Stimulated activated CD8-positive, alpha-beta memory T cell treated with anti-CD3 and anti-CD28 coated beads, Interleukin-4, amount 100 ng/mL, for 48 hours (primary cell): Measurements from ENCODE around the gene KAZN.

Experiments
- DNase-seq: peaks from one replicate; pipeline ENCODE4 v3.0.0-alpha.2; 2020

The KAZN gene

DNA sequence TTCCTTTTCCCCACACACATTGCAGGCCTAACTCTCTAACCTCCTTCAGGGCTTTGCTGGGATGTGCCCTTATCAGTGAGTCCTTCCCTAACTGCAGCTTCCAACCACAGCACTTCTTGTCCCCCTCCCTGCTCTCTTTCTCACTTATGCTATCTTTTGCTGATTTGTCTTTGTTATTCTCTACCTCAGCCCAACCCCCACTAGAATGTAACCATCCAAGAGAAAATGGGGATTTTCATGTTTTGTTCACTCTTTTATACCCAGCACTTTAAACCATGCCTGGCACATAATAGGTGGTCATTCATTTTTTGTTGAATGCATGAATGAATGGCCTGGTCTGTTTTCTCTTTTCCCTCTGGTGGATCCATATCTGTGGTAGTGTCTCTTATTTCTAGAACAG lies 243.5 kb downstream of the KAZN start:
- DNase-seq: no peak

DNA sequence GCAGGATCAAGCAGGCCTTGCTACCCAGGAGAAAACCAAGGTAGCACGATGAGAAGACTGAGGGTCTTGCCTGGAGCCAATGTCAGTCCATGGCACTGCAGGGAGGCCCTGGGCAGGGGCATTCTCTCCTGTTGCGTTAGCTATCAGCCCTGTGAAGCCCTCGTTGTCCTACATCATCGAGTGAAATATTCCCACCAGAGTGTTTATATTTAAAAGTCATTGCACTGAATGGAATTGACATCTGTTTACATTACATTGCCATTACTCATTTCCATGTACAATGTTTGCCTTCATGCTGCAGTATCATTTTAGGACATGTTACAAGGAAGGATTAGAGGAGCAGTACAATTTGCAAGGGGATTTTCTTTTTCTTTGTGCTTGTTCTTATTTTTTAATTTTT lies 243.9 kb downstream of the KAZN start:
- no peak for DNase-seq

DNA sequence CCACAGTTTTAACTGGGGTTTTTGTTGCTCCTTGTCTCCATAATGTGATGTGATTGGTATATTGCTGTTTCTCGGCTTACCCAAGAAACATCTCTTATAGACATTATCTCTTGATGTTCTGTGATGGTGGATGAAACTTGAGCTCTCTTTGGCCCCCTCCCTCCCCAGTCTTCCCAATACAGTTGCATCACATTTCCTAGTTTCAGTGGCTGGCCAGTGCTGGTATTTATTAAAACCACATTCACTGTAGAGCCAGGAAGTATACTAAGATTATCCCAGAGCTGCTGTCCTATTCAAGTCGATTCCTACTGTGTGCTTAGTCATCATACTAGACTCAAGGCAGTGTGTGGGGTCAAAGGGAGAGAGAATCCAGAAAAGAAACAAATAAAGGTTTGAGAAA lies 244.4 kb downstream of the KAZN start:
- no peak for DNase-seq

DNA sequence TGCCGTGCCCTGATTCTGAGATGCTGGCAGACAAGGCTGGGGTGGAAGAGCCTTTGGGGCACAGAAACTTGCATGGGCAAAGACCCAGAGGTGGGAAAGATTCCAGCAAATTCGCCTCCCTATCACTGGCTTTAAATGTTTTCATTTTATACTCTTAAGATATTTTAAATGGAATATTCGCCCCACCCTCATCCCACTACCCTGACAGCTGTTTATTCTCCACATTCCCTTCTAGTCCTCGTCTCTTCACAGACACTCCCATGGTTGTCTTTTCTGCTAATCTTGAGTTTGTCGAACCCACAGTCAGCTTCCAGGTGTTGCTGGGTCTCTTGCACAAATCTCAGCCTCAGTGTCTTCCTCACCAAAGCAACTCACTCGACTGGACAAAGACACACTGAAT lies 245.0 kb downstream of the KAZN start:
- DNase-seq: no peak

DNA sequence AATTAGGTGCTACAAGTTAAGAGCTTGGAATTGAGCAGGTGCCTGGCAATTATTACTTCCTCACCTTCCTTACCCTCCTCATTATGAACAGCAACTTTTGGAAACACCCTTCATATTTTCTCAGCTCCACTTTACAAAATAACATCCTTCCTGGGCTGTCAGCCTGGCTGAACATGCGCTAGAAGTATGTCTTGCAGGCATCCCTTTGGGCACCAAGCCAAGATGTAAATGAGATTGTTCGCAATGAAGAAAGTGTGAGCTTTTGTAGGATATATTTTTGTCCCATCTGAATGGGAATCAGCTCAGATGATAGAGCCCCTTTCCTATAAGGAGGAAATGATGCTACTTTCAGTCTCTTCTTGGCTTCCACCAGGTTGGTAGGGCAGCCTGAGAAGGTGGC lies 245.9 kb downstream of the KAZN start:
- DNase-seq: no peak

DNA sequence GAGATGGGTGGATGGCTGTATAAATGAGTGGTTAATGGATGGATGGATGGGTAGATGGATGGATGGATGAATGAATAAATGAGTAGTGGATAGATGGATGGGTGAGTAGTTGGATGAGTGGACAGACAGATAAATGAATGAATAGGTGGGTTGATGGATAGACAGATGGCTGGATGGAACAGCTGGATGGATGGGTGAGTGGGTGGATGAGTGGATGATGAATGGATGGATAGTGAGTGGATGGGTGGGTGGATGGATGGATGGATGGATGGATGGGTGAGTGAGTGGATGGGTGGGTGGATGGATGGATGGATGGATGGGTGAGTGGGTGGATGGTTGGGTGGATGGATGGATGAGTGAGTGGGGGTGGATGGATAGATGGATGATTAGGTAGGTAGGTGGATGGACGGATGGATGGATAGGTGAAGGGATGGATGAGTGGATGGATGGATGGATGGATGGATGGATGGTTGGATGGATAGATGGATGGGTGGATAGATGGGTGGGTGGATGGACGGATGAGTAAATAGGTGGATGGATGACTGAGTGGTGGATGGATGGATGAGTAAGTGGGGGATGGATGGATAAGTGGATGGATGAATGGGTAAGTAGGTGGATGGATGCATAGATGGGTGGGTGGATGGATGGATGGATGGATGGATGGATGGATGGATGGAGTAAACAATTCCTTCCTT lies 246.6 kb downstream of the KAZN start:
- DNase-seq: no peak

DNA sequence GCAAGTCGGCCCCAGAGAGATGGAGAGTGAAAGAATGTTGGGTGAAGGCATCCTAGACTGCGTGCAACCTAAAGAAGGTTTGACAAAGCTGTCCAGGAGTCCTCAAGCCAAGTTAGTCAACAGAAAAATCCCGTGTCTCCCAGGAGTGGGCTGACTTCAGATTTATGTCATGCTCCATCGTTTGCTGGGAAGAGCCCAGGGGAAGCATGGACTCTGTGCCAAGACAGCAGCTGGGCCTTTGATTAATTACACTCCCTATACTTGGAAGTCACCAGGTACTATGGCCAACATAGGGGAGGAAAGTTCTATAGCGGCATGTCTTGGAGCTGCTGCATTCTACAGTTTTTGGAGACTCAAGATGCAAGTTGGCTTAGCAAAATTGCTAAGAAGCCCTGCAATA lies 247.4 kb downstream of the KAZN start:
- DNase-seq: no peak

DNA sequence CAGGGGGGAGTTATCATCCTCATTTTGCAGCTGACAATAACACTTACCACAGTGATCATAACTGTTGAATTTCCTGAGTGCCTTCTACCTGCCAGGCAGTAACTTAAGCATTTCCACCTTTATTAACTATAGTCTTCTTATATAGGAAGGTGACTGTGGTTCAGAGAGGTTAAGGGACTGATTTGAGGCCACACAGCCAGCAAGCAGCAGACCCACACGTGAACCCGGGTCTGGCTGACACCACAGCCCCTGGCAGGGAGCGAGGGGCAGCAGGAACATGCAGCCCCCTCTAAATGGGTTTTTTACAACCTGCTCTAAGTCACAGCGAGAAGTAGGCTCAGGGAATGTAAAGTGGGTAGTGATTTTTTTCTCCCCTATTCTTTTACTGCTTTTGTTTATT lies 248.2 kb downstream of the KAZN start:
- DNase-seq: no peak

DNA sequence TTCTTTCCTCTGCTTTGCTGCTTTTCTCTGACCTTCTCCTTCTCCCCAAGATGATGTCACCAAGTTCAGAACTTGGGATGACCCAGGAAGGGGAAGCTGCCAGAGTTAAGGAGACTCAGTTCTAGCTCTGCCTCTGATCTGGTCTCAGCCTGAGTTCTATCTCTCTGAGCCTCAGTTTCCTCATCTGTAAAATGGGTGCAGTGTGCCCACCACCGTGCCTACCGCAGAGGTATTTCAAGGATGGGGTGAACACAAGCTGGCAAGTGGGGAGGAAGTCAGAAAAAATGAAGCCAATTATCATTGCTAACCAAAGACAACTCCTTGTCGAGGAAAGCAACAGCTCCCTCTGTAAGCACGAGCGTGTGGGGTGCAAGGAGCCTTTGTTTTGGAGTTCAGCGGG lies 249.7 kb downstream of the KAZN start:
- no peak for DNase-seq

DNA sequence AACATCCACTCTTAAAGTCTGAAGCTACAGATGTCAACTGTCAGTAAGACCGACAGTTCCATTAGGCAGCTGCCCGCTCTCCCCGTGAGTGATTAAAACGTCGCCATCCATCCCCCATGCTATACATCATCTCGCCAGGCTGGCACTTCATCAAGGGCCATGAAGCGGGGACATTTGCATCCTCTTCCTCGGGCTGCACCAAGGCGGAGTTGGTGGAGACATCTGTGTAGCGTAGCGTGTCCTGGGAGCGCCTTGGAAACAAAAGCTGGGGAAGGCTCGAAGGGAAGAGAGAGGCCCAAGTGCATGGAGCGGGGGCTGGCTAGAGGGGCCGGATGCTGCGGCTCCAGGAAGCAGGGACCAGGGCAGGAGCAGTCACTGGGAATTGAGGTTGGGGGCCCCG lies 250.1 kb downstream of the KAZN start:
- DNase-seq: no peak

DNA sequence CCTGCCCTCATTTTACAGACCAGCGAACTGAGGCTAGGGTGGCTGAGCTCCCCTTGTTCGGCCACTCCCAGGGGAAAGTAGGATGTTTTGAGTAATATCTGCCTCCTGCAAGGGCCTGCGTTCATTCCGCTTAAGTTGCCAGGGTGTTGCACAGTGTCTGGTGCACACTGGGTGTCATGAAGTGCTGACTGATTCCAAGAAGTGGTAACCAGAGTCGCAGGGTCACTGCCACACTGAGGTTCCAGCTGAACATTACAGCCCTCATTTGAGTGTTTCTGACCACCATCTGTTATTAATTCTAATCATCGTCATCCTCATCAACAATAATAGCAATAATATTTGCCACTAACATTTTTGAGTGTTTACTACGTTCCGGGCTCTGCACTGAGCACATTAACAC lies 250.6 kb downstream of the KAZN start:
- DNase-seq: no peak

DNA sequence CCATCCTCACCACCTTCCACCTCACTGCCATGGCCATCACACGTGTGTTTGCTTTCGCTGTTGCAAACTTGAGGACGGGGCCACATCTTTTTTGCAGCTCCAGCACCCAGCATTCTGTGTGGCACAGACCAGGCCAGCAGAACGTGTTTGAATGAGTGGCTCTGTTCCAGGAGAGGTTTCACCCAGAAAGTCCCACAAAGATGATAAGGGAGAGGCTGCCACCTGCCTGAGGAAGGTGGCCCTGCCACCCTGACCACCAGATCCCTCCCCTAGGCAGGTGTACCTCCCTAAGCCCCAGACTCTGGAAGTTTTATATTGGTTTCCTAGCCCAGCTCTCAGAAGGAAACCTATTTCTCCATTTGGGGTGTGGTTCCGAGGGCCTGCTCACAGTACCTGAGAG lies 252.1 kb downstream of the KAZN start:
- DNase-seq: no peak

DNA sequence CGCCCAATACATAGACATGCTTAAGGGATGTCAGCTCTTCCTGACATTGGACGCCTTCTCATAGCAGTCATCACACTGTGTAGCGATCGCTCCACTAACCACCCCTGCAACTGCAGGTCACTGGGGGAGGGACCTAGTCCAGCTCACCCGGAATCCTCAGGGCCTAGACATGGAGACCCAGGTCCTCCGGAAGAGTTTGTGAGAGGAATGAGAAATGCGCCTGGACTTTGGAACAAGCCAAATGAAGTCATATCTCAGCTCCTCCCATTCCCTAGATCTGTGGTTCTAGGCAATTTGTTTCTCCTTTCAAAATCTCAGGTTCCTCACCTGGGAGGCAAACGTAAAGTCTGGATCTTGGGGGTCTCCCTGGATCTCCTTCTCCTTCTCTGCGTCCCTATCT lies 253.3 kb downstream of the KAZN start:
- DNase-seq: no peak

DNA sequence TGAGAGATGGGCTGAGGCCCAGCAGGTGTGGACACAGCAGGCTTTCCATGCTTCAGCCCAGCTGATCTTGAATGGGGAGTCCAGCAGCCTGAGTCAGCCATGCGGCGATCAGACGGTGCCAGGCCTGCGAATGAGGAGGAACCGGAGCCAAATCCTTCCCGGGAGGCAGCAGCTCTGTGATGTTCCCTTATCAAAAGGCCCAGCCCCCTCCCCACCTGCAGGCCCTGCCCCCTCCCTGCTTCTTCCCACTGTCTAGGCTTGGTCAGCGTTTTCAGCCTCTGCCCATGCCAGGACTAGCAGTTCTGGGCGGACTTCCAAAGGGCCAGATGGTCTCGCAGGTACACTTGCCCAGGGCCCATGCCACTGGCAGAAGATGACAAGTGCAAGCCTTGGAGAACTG lies 253.8 kb downstream of the KAZN start:
- no peak for DNase-seq

DNA sequence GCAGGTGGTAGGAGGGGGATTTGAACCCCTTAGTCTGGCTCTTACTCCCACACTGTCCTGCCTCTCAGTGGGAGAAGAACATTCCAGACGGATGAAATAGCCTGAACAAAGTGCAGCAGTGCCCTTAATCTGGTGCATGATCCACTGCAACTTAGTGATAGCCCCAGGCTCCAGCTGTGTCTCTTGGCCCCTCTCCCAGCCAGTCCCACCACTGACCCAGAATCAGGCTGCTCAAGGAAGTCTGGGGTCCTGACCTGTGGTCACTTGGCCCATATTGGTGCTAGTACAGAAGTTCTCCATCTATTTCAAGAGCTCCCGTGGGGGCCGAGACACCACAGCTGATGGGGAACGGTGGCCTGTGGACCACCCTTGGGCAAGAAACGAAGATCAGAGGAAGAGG lies 255.0 kb downstream of the KAZN start:
- no peak for DNase-seq

DNA sequence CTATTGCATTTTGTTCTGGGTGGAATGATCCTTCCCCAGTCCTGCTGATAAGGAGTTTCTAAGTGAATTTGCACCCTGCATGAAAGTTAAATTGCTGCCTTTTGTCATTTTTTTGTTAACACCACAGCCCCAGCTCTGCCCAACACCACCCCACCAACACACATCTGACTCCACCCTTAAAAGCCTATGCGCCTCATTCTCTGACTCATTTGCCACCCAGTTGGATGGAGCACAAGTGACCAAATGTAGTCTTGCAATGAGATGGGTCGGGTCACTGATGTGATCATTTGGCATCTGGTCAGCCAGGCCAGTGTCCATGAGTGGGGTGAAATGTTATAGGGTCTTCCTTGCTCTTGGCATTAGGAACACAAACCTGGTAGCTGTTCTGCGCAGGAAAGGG lies 256.8 kb downstream of the KAZN start:
- no peak for DNase-seq

DNA sequence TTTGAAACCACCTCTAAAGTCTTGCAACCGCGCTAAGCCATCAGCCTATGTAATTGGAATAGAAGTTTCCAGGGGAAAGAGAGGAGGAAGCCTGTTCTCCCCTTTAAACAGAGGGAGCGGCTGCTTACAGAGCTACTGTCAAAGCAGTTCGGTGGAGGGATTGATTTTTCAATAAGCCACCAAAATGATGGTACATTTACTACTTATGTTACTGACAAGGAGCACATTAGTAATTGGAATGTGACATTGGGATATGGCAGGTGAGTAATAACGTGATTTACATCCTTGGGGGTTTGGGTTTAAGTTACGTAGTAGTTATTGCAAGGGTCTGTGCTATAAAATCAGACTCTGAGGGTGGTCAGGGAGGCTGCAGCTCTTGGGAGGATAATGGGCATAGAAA lies 257.3 kb downstream of the KAZN start:
- DNase-seq: no peak

DNA sequence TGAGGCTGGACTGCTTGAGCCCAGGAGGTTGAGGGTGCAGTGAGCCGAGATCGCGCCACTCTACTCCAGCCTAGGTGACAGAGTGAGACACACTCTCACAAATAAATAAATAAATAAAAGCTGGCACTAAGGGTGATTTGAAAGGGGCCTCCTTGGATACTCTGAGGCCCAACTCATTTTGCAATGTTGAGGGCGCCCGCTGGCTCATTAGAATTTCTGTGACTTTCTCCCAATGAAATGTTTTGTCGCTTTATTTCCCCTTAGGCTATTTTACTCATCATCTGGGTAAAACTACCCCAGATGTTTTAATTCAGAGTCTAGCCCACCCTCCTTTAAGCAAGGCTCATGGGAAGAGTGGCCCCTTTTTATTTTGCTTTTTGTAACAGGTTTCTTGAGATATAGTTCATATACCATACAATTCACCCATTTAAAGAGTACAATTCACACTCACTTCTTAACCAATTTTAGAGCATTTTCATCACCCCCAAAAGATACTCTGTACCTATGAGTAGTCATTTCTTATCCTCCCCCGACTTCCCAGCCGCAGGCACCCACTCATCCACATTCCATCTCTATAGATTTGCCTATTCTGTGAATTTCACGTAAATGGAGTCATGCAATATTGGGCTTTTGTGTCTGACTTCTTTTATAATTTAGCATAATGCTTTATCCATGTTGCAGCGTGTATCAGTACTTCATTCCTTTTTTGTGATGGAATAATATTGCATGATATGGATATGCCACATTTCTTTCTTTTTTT lies 259.1 kb downstream of the KAZN start:
- DNase-seq: no peak

DNA sequence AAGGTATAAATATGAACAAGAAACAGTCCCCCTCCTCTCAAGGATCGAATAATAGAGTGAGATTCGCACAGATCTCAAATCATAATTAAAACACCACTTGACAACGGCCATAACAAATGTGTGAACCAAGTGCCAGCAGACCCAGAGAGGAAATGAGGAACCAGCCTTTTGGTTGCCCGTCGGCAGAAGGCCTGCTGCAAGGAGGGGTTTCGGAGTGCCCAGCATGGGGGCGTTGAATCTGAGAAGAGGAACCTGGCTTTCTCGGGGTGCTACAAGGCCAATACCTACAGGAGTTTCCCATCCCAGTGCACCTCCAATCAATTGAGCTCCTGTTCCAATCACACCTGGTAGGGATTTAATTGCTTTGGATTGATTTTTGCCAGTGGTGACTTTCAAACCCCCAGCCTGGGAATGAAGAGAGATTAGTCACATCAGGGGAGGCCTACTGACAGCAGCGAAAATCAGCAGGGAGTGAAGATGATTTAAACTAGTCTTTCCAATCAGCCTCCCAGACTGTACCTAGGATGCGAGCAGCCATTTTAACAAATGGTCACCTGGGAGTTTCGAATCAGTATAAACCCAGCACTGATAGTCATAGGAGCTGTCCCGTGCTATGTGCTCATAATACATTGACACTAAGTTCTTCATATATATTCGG lies 263.8 kb downstream of the KAZN start:
- no peak for DNase-seq

DNA sequence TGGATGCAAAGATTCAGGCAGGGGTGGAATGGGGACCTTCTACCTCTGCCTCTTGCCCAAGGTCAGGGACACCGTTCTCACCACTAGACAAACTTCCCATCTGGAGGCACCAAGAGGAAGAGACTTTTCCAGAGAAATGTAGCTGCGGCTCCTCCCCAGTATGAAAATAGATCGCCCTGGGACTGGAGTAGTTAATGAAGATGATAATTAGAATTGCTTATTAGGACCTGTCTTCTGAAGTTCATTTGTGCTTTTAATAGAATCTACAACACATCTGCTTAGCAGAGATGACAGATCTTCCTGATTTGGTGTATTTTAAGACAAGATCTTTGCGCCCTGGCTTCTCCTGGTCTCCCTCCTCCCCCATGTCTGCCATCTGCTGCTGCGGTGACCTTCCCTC lies 266.6 kb downstream of the KAZN start:
- no peak for DNase-seq

DNA sequence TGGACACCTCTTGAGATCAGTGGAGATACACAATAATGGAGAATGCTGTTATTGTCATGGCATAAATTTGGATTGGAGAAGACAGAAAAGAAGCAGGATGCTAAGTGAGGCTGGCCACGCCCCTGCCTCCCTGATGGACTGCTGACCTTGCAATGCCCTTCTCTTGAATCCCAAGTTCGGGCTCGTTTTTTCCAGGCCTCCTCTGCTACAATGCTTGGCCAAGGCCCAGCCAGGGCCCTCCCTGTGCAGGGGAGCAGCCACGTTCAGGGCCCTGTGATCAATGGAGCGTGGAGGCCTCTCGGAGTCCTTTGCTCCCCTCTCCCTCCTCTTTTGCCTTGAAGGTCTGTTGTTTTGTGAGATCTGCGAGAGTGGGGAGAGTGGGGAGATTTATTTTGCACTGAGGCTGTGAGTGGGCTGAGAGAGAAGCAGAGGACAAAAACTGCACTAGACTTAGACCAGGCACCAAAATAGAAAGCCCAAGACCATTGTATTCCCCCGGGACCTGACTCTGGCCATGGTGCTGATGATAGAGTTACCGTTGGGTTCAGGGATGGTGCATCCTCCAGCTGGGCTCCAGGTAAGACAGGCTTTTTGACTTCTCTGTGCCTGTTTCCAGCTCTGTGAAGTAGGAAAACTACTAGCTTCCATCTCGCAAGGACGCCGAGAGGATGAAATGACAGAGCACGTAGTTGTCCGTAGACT lies 268.6 kb downstream of the KAZN start:
- no peak for DNase-seq

DNA sequence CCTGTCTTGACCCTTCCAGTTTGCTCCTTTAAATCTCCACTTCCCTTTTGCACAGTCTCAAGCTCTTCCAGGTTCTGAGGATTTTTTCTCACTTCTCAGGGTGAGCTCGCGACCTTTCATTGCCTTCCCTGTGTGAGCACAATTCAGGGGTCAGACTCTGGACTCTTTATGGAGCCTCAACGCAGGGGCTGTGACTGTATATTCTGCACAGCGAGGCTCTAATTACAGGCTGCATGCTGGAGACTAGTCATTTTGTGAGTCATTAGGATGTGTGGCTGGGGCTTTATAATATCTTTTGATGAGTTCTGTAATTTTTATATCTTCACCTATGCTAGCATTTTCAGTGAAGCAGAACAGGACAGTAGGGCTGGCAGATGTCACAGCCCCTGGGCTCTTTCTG lies 270.7 kb downstream of the KAZN start:
- no peak for DNase-seq

DNA sequence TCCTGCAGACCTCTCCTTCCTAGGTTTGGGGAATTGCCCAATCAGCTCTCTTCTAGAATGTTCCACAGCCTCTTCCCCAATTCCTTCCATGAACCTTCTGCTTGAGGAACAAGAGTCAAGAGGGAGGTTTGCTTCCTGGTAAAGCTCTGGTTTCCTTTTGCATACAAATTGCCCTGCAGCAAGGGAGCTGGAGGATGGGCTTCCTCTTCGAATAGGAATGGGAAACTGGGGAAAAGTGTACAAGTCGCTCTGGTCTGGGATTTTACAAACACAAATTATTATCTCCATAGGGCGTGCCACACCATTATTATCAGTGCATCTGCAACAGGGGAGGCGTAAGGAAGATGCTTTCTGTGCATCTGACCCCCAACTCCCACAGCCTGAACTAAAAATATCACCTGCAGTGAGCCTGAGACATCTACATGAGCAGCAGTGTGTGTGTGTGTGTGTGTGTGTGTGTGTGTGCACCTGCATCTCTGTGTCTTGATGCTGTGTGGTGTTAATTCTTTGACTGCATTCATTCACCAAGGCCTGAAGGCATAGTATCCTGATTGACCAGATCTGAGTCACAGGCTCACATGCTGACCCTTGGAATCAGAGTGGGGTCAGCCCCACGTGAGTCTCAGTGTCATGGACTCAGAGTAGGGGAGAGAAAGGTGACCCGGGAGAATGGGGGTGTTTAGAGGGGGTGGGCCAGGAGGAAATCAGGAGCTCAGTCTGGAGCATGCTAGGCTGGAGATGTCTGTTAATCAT lies 272.9 kb downstream of the KAZN start:
- DNase-seq: no peak
